HG02970 (cell line): ENCODE data around the gene GLT8D1.
"Not testable (repeated sequence)": the region's sequence is repeated elsewhere in the genome, so short reads cannot be mapped to it uniquely, and the experiment has no call there.

Source experiments
- ATAC-seq: cut with Tn5 transposase; IDR thresholded peaks from one replicate; pipeline ENCODE4 v1.9.1; 2021; ENCODE audit warnings: mild to moderate bottlenecking, moderate library complexity, moderate number of reproducible peaks; ENCODE audit not compliant: unreplicated experiment, low FRiP score

The GLT8D1 gene

DNA sequence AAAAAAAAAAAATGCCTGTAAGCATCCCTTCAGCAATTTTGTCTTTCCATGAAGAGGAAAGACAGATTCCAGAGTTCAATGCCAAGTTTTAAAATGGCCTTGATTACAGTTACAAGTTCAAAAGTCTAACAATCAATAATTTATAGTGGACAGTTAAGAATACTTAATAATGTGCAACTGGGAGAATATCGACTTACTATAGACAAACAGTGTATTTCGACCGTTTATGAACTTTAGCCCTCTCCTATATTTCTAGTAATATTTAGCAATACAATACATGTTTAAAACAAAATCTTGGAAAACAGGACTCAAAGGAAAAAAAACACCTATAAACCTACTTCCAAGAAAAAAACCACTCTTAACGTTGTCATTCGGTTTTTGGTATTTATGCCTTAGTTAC lies 21.4 kb downstream of the GLT8D1 start:
- ATAC-seq, result no peak

DNA sequence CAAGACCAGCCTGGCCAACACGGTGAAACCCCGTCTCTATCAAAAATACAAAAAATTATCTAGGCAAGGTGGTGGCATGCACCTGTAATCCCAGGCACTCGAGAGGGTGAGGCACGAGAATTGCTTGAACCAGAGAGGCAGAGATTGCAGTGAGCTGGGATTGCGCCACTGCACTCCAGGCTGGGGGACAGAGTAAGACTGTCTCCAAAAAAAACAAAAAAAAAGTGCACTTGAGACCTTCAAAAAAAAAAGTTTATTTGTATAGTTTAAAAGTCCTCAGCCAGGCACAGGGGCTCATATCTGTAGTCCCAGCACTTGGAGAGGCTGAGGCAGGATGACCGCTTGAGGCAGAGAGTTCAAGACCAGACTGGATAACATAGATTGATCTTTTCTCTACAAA lies 22.0 kb downstream of the GLT8D1 start:
- no peak for ATAC-seq

DNA sequence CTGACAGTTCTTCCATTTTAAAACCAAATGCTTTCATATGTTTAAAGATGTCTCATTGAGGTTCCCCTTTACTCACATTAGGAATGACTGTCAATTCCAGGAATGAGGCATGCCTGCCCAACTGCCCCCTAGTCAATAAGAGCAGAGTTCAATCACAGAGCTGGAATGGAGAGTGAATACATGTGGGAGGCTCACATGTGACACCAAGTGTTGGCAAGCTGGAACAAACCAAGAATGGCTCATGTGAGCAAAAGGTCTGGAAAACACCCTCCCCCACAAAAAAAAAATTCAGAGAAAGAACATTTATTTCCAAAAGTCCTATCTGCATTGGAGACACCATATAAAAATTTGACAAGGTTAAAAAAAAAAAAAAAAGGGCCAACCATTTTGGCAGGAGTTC lies 23.6 kb downstream of the GLT8D1 start:
- no peak for ATAC-seq

DNA sequence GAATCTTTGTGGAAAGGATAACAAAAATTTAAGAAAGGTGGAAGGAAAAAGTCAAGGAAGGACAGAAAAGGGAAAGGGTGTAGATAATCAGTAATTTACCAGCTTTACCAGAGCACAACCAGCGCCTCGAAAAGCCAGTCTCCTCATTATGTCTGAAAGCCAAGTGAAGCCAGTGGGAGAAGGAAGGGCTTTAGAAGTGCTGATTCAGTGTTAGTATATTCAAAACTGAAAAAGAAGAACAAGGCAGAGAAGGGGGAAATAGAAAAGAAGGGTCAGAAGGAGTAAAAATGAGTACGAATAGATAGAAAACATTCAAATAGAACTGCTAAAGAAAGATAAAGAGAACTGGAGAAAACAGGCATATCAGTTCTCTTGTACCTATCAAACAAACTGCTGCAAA lies 24.0 kb downstream of the GLT8D1 start:
- no peak for ATAC-seq

GRCh38 chr3:52679811-52680210 lies 25.8 kb downstream of the GLT8D1 start:
- ATAC-seq, result no peak

DNA sequence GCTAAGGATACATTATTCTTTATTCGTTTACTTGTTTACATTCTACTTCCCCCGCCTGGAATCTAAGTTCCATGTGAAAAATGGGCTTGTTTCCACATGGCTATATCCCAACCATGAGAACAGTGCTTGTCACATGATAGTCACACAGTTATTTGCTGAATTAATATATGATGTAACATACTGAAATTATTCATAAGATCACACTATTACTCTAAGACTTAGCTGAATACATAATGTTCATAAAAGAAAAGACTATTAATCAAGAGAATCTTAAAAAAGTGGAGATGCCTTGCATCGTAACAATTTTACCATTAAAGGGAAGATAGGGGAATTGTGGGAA lies 26.4 kb downstream of the GLT8D1 start:
- no peak for ATAC-seq

- no peak for ATAC-seq
These were observed 27.1 kb downstream of the GLT8D1 start for GRCh38 chr3:52678265-52679198.

DNA sequence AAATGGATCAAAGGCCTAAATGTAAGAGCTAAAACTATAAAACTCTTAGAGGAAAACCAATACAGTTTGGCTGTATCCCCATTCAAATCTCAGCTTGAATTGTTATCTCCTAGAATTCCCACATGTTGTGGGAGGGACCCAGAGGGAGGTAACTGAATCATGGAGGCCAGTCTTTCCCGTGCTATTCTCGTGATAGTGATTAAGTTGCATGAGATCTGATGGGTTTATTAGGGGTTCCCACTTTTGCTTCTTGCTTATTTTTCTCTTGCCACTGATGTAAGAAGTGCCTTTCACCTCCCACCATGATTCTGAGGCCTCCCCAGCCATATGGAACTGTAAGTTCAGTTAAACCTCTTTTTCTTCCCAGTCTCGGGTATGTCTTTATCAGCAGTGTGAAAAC lies 29.4 kb downstream of the GLT8D1 start:
- not testable (repeated sequence) for ATAC-seq

DNA sequence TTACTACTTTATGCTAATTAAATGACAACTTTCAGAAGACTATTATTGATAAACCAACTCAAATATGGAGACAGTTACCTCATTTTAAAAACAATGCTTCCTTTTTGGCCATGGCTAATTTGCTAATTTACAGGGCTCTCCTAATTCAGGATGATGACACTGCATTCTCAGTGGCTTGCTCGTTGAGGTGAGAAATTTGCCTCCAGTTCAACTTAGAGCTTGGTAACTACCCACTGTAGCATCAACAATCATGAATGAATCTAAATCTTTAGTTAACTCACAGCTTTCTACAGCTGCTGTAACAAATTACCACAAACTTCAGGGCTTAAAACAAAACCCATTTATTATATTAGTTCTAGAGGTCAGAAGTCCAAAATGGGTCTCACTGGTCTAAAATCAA lies 33.9 kb downstream of the GLT8D1 start:
- no peak for ATAC-seq

DNA sequence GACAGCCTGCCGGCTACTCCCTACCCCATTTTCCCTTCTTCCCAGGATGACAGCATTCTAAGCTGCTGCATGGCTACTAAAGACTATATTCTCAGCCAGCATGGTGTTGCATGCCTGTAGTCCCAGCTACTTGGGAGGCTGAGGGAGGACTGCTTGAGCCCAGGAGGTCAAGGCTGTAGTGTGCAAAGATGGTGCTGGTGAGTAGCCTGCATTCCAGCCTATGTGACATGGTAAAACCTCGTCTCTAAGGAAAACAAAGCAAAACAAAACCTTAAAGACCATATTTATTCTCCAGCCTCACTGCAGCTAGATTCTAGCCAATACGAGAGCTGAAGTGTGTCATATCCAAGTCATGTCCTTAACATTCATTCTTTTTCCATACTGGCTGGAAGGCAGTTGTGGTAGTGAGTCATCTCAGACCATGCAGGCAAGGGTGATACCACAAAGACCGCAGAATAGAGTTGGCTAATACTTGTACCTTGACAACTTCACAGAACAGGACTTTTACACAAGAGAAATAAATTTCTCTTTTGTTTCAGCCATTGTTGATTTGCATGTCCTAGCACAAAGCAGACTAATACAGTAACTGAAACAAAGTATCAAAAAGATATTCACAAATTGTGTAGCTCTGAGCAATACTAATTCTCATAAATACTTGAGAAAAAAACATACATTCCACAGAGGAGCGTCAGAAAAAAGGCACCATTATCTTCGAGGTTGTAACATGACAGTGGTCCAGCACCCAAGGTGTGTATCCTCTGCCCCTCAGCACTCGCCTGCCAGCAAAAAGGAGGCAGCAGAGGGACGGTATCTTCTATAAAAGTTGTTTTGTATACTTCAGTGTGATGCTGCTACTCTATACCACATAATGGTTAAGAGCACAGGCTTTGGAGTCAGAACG lies 34.7 kb downstream of the GLT8D1 start:
- ATAC-seq, result no peak

DNA sequence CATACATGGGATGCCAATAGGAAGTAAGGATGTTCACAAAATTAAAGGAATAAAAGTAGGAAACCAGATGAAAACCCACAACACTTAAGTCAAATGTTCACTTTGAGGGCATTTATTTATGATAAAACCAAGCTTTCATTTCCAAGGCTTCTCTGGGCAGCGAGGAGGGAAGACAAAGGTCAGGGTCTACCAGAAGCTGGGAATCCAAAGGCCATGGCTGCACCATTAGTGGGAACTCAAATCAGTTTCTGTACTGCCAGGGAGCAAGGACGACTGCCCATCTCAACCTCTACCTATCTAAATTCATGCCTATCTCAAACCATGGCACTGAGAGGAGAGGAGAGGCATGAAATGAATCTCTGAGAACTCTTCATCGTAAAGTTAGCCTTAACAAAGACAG lies 42.5 kb downstream of the GLT8D1 start:
- no peak for ATAC-seq

DNA sequence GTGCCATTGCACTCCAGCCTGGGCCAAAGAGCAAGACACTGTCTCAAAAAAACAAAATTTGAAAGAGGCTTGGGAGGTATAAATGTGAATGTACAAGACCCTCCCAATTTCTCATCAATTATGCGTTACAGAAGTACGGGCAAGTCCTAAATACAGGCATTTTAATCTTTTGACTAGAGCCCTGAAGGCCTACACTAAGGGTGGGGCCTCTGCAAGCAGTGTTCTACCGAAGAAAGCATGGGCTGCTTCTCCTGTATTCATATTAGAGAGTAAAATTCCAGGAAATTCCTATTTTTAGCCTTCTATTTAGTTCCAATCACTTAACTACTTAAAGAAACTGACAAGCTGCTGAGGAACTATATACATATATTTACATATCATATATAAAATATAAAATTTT lies 45.5 kb downstream of the GLT8D1 start:
- ATAC-seq, result no peak

GRCh38 chr3:52655895-52656294 lies 49.7 kb downstream of the GLT8D1 start:
- no peak for ATAC-seq

DNA sequence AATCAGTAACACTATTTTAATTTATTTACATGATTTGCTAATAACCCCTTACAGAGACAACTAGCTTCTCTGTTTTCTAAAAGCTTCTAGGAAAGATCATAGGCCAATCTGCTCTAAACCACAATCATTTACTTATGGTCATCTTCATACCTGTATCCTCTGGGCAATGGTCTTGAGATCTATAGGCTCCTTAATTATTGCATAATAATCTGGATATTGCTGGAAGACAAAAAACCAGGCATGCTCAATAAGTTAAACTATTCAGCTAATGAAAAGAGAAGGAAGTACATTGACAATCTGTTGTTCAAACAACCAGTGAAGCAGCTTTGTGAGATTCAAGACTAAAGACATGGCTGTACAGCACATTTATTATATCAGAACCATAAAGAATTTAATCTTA lies 54.0 kb downstream of the GLT8D1 start:
- ATAC-seq, result no peak

GRCh38 chr3:52650439-52650838 lies 55.2 kb downstream of the GLT8D1 start:
- no peak for ATAC-seq

DNA sequence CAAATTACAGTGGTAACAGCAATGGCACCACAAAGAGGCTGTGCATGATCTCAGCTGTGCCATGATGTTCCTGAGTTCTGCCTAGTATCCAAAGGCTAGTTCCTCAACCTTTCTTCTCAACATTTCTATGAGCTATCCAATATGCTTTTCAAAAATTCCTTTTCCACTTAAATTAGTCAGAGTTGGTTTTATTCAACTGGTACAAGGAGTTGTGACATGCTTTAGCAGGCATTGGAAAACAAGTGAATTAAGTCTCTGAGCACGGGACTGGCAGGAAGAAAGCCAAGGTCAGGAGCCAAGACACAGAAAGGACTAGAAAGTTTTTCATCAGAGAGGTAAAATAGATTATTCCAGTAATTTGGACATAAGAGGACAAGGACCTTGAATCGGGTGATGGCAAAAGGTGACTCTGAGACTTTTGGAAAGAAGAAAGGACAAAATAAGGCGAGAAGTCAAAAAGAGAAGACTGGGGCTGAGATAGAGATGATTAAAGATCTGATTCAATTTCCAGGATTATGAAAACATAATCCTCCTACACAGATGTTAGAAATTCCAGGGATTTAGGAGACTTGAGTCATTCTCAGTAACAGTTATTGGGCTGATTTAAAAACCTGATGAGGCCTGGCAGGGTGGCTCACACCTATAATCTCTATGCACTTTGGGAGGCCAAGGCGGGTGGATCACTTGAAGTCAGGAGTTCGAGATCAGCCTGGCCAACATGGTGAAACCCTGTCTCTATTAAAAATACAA lies 56.0 kb downstream of the GLT8D1 start:
- no peak for ATAC-seq

- no peak for ATAC-seq
These were observed 60.0 kb downstream of the GLT8D1 start for GRCh38 chr3:52645549-52645948.
